AG09309 (cell line): ENCODE measurements around the gene ATRAID.
"Not testable (repeated sequence)": the region's sequence is repeated elsewhere in the genome, so short reads cannot be mapped to it uniquely, and the experiment has no call there.

Experiments
- DNase-seq: peaks from one replicate; pipeline ENCODE4 v3.0.0-alpha.2; 2010; ENCODE audit warnings: low read depth
- H3K4me3 ChIP-seq: 2 replicates; pipeline ENCODE4 v1.5.1; 2011; ENCODE audit warnings: mild to moderate bottlenecking, low read depth, low read length, moderate library complexity; ENCODE audit not compliant: control insufficient read depth
- TF ChIP-seq, protein P1 (sequence below): IDR thresholded peaks from 2 replicates; pipeline ENCODE4 v1.5.1; 2011; ENCODE audit warnings: mild to moderate bottlenecking, low read depth, low read length, inconsistent platforms; ENCODE audit not compliant: insufficient read depth, control insufficient read depth; ENCODE audit errors: missing control alignments

The ATRAID gene

GRCh38 chr2:27184115-27184514 lies 27.7 kb upstream of the ATRAID start:
- TF ChIP-seq, protein P1, sequence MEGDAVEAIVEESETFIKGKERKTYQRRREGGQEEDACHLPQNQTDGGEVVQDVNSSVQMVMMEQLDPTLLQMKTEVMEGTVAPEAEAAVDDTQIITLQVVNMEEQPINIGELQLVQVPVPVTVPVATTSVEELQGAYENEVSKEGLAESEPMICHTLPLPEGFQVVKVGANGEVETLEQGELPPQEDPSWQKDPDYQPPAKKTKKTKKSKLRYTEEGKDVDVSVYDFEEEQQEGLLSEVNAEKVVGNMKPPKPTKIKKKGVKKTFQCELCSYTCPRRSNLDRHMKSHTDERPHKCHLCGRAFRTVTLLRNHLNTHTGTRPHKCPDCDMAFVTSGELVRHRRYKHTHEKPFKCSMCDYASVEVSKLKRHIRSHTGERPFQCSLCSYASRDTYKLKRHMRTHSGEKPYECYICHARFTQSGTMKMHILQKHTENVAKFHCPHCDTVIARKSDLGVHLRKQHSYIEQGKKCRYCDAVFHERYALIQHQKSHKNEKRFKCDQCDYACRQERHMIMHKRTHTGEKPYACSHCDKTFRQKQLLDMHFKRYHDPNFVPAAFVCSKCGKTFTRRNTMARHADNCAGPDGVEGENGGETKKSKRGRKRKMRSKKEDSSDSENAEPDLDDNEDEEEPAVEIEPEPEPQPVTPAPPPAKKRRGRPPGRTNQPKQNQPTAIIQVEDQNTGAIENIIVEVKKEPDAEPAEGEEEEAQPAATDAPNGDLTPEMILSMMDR = no peak
- no peak overlapping the region for H3K4me3 ChIP-seq
- no peak for DNase-seq

- TF ChIP-seq, protein P1 = no peak
- DNase-seq = peak; percentile 85
- H3K4me3 ChIP-seq = no peak overlapping the region
These were observed 26.4 kb upstream of the ATRAID start for GRCh38 chr2:27185331-27186026.

- TF ChIP-seq, protein P1 = no peak
- no peak overlapping the region for H3K4me3 ChIP-seq
- DNase-seq = no peak
These were observed 25.1 kb upstream of the ATRAID start for GRCh38 chr2:27186613-27187345.

DNA sequence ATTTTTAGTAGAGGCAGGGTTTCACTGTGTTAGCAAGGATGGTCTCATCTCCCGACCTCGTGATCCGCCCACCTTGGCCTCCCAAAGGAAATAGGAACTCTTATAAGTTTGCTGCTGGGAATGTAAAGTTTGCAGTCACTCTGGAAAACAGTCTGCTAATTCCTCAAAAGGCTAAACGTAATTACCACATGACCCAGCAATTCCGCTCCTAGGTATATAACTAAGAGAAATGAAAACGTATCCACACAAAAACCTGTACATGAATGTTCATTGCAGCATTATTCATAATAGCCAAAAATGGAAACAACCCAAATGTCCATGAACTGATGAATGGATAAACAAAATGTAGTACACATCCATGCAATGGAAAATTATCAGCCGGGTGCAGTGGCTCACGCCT lies 21.9 kb upstream of the ATRAID start:
- H3K4me3 ChIP-seq = no peak overlapping the region
- TF ChIP-seq, protein P1 = no peak
- DNase-seq = no peak

- H3K4me3 ChIP-seq = no peak overlapping the region
- DNase-seq = no peak
- TF ChIP-seq, protein P1 = peak; percentile 68
These were observed 20.6 kb upstream of the ATRAID start for GRCh38 chr2:27191070-27191829.

DNA sequence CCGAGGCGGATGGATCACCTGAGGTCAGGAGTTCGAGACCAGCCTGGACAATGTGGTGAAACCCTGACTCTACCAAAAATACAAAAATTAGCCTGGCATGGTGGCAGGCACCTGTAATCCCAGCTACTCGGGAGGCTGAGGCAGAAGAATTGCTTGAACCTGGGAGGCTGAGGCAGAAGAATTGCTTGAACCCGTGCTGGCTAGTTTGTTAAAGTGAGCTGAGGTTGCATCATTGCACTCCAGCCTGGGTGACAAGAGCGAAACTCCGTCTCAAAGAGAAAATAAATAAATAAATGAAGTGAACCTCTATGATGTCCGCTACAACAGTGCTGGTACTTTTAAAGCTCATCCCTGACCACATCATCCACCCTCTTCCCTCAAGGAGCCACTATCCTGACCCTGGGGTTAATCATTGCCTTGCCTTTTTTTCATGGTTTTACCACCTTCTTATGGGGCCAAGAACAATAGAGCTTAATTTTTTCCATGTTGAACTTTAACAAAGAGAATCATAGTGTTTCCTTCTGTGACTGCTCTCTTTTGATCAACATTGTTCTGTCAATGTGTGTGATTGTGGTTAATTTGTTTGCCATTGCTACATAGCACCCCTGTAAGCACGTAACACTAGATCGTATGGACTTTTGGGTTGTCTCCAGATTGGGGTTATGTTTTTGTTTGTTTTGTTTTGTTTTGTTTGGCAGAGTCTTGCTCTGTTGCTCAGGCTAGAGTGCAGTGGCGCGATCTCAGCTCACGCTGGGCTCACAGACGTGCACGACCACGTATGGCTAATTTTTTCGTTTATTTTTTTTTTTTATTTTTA lies 17.1 kb upstream of the ATRAID start:
- TF ChIP-seq, protein P1 = no peak
- DNase-seq = no peak
- H3K4me3 ChIP-seq = no peak overlapping the region

- not testable (repeated sequence) for H3K4me3 ChIP-seq, DNase-seq
These were observed 16.0 kb upstream of the ATRAID start for GRCh38 chr2:27195799-27196198.

GRCh38 chr2:27198068-27198467 lies 13.8 kb upstream of the ATRAID start:
- DNase-seq, H3K4me3 ChIP-seq: not testable (repeated sequence)
